ENCODE measurements around the gene NHLRC3.
"Not testable (repeated sequence)": the region's sequence is repeated elsewhere in the genome, so short reads cannot be mapped to it uniquely, and the experiment has no call there.

NHLRC3 gene

DNA sequence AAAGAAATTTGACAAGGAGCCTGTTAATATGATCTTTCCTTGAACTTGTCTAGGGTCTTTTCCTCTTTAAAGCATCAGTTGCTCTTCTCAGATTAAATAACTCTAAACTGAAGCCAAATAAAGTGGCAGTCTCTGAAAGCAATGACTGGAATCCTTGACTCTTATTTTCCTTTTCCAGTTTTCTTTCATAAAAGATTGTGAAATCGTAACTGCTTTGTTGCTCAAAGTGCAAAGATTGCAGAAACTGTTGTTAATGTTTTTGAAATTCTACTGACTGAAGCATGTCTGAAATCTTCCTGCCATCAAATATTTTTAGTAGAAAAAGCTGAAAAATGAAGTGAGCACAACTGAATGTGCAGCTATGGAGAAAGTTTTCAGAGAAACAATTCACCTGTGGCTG is 1.9 kb downstream of the NHLRC3 start:
- no peak for DNase-seq (ENCODE audit: low read depth in 2 of 3, low spot score in 1 of 3)

DNA sequence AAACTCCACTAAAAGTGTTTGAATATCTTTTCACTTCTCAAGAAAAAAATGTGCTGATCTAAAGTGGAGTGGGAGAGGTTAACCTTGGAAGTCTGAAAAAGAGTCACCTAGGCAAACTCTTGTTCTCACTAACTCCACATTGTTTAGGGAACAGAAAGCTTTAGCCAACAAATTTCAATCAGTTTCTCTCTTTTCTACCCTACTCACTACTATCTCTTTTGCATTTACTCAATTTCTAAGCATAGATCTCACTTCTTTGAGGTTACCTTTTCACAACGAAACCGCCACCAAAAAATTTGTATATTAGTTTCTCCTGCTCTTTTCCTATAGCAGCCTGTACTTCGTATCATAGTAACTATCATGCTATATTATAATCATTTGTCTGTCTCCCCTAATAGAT is 6.3 kb downstream of the NHLRC3 start:
- DNase-seq (ENCODE audit: low read depth in 2 of 3, low spot score in 1 of 3) = no peak

DNA sequence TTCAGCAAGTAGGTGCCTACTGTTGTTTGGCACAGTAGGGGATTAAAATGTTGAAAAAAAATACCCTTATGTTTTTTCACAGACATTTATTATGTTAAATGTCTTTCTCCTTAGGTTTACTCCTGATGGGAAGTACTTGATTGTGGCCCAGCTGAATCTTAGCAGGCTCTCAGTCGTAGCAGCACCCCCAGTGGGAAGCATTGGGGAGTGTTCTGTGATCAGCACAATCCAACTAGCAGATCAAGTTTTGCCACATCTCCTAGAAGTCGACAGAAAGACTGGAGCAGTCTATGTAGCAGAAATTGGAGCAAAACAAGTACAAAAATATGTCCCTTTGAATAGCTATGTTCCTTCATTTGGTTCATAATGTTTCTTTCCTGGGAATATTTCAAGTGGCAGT is 9.3 kb downstream of the NHLRC3 start:
- DNase-seq (ENCODE audit: low read depth in 2 of 3, low spot score in 1 of 3) = no peak

DNA sequence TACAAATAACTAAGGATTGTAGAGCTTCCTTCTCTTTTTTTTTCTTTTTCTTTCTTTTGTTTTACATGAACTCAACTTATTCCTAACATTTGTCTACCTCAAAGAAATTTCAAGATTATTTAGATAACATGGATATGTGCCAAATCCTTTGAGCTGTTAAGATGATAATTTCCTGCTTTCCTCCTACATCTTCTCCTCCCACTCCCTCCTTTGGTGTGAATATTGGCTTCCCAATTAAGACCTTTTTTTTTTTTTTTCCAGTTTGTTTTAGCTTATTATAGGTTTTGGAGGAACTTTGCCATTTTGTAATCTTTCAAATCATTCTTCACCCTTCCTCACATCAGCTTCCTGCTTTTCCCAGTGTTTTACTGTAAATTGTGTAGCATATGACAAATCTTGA is 10.6 kb downstream of the NHLRC3 start:
- DNase-seq (ENCODE audit: low read depth in 2 of 3, low spot score in 1 of 3) = no peak

DNA sequence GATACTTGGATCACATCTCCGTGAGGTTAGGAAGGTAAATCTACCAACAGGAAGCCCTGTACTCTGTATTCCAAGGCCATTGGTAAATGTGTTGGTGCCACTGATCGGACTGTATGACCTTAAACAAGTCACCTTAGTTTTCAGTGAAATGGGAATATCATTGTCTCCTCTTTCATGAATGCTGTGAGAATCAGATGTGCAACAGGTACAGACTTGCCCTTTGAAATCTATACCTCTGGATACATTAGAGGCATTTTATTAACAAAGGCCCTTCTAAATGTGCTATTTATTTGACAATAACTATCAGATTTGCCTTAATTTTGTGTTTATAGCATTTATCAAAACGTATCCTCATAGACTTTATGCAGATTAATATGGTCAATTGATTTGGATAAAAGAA is 11.0 kb downstream of the NHLRC3 start:
- no peak for DNase-seq (ENCODE audit: low read depth in 2 of 3, low spot score in 1 of 3)

DNA sequence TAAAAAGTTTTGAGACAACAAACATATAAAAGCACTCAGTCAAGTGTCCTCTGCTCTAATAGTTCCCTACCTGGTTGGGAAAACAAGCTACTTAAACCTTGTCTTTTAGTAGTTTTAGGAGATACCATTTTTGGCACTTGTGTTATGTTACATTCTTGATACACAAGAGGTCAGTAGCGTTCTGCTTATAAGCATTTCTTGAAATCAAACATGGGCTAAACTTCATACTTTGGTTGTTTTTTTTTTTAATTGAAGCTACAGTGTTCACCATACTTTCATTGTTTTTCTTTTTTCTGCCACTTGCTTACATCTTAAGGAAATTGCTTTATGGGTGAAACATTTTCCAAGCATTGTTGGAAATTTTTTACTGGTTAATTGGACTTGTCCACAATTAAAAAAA is 12.9 kb downstream of the NHLRC3 start:
- DNase-seq (ENCODE audit: low read depth in 2 of 3, low spot score in 1 of 3) = no peak

DNA sequence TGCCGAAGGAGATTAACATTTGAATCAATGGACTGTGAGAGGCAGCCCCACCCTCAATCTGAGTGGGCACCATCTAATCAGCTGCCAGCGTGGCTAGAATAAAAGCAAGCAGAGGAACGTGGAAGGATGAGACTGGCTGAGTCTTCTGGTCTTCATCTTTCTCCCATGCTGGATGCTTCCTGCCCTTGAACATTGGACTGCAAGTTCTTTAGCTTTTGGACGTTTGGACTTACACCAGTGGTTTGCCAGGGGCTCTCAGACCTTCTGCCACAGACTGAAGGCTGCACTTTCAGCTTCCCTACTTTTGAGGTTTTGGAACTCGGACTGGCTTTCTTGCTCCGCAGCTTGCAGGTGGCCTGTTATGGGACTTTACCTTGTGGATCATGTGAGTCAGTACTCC is 14.7 kb downstream of the NHLRC3 start:
- no peak for DNase-seq (ENCODE audit: low read depth in 2 of 3, low spot score in 1 of 3)

DNA sequence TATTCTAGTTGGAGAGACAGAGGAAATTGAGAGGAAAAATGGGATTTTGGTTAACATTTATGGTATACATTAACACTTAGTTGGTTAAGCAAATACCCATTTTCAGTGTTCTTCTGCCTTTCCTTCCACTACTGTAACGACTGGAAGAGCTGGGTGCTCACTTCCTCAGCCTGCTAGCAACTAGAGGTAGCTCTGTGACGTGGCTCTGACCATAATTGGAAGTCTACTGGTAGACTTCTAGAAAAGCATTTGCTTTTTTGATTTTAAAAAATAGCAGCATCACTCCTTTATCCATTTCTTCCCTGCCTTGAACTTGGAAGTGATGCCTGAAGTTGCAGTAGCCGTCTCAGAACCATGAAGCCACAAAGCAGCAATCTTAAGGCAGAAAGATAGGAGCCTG is 15.9 kb downstream of the NHLRC3 start:
- no peak for DNase-seq (ENCODE audit: low read depth in 2 of 3, low spot score in 1 of 3)

DNA sequence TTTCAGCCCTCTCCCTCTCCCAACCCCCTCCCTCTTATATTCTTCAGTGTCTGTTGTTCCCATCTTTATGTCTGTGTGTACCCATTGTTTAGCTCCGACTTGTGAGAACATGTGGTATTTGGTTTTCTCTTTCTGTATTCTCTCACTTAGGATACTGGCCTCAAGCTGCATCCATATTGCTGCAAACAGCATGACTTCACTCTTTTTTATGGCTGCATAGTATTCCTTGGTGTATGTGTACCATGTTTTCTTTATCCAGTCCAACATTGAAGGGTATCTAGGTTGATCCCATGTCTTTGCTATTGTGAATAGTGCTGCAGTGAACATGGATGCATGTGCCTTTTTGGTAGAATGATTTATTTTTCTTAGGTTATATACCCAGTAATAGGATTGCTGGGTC is 17.8 kb downstream of the NHLRC3 start:
- no peak for DNase-seq (ENCODE audit: low read depth in 2 of 3, low spot score in 1 of 3)

DNA sequence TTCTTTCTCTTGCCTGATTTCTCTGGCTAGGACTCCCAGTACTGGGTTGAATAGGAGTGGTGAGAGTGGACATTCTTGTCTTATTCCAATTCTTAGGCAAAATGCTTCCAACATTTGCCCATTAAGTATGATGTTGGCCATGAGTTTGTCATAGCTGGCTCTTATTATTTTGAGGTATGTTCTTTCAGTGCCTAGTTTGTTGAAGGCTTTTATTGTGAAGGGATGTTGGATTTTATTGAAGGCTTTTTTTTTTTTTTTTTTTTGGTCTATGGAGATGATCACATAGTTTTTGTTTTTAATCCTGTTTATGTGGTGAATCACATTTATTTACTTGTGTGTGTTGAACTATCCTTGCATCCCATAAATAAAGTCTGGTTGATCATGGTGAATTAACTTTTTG is 19.8 kb downstream of the NHLRC3 start:
- no peak for DNase-seq (ENCODE audit: low read depth in 2 of 3, low spot score in 1 of 3)

DNA sequence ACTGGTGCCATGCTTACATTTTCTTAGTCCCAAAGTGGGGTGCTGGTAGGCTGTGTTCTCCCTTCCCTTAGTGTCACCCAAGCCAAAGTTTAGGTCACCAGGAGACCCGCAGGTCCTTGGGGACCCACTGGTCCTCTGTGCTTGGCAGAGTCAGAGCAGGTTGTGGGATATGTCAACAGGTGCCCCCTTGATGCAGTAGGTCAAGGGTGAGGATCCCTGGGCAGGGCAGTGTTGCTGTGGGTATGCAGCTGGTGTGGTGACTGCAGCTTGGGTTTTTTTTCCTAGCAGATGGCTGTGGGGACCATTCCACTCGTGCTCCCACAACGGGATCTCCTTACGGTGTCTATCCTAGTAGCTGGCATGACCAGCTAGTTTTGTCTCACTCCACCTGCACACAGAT is 23.7 kb downstream of the NHLRC3 start:
- DNase-seq (ENCODE audit: low read depth in 2 of 3, low spot score in 1 of 3) = no peak

DNA sequence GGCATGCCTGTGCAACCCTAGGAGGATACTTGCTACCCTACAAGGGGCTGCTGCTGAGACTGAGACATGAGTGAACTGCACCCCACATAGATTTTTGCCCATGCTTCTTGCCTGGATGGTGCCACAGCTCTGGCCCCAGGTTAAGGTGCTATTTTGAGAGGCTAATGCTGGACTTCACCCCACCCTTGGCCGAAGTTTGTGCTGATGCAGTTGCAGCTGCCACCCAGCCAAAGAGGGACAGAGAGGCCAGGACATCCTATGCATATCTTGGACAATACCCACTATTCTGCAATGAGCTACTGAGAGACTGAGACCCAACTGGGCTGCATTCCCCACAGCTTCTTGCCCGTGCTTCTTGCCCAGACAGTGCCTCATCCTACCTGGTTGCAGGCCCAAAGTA is 34.6 kb downstream of the NHLRC3 start:
- DNase-seq (ENCODE audit: low read depth in 2 of 3, low spot score in 1 of 3) = no peak

DNA sequence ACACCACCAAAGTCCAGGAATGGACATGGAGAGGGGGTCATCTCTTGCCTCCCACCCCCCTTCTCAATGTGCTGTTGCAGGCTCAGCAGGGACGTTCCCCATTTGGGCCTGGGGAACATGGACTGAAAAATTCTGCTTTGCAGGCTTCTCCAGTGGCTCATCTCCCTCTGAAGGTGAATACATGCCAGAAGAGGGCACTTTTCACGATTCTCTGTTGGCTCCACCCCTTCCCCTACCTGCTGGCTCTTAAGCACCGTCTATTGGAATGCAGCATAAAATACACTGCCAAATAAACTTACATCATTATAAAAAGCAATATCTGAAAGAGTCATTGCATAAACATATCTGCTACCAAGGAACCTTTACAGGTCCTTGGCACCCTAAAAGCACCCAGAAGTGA is 35.7 kb downstream of the NHLRC3 start:
- DNase-seq (ENCODE audit: low read depth in 2 of 3, low spot score in 1 of 3) = no peak

DNA sequence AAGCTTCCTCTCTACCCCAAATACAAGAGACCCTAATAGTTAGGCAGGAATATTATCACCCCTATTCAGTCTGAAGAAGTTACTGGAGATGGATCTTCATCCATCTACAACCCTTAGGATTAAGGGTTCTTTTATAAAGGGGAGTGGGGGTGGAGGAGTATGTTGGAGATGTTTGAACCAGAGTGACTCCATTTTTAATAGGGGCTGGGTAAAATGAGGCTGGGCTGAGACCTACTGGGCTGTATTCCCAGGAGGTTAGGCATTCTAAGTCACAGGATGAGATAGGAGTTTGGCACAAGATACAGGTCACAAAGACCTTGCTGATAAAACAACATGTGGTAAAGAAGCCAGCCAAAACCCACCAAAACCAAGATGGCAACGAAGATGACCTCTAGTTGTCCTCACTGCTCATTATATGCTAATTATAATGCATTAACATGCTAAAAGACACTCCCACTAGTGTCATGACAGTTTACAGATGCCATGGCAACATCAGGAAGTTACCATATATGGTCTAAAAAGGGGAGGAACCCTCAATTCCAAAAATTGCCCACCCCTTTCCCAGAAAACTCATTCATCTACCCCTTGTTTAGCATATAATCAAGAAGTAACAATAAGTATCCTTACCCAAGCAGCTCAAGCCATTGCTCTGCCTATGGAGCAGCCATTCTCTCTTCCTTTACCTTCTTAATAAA is 48.1 kb downstream of the NHLRC3 start:
- not testable (repeated sequence) for DNase-seq (ENCODE audit: low read depth in 2 of 3, low spot score in 1 of 3)

DNA sequence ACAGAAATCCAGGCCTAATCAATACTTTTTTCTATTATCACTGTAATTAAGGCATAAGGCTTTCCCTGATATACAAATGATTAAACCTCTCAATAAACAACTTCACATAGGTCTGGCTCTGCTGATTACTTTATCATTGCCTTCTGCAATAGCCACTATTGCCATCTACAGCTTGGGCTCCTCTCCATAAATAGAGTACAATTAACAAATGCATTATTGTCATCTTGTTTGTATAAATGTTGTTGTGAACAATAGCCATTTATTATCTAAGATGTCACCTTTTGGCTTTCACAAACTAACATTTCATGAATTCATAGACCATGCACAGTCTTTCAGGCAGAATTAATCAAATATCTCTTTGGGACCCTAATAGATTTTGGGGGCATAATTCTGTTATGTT is 53.3 kb downstream of the NHLRC3 start:
- no peak for DNase-seq (ENCODE audit: low read depth in 2 of 3, low spot score in 1 of 3)

DNA sequence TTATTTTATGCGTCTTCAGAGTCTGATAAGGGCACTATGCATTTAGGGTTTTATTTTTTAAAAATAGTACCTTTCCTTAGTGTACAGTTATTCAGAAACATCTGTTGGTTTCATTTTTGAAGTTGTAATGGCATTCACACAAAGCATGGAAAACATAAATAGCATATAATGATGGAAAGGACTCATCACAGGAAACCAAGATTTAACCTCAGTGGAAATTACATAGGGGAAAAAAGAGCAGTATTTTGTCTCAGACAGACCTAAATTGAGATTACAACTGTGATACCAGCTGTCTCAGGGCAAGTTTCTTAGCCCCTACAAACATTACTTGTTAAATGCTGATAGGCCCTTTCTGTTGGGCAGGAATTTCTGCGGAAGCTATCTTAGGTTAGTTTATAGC is 57.2 kb downstream of the NHLRC3 start:
- no peak for DNase-seq (ENCODE audit: low read depth in 2 of 3, low spot score in 1 of 3)

DNA sequence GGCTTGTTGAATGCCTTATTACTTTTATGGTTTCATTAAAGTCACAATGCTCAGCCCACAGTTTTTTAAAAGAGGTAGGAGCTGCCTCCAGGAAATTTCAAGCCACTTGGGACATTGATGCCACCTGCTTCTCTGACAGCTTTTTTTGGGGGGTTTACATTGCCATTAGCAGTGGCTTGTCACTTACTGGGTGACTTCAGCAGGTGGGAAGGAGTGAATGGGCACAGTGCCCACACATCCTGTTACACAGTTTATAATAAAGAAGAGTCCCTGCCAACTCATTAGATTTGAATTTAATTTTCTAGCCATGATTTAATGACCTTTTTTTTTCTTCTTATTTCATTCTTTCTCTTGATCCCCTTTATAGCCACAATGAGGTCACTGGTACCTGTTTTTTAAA is 61.0 kb downstream of the NHLRC3 start:
- DNase-seq (ENCODE audit: low read depth in 2 of 3, low spot score in 1 of 3) = no peak

Data from stimulated activated CD4-positive, alpha-beta T cell treated with anti-CD3 and anti-CD28 coated beads, Interleukin-12 subunit alpha, Interleukin-12 subunit beta, amount 100 ng/mL, for 48 hours (primary cell).